ENCODE data around the gene KDM4C.
A peak's percentile ranks its signal among the peaks of the same experiment; 100 is the strongest.
"Not testable (repeated sequence)": the region's sequence is repeated elsewhere in the genome, so short reads cannot be mapped to it uniquely, and the experiment has no call there.

The KDM4C gene

DNA sequence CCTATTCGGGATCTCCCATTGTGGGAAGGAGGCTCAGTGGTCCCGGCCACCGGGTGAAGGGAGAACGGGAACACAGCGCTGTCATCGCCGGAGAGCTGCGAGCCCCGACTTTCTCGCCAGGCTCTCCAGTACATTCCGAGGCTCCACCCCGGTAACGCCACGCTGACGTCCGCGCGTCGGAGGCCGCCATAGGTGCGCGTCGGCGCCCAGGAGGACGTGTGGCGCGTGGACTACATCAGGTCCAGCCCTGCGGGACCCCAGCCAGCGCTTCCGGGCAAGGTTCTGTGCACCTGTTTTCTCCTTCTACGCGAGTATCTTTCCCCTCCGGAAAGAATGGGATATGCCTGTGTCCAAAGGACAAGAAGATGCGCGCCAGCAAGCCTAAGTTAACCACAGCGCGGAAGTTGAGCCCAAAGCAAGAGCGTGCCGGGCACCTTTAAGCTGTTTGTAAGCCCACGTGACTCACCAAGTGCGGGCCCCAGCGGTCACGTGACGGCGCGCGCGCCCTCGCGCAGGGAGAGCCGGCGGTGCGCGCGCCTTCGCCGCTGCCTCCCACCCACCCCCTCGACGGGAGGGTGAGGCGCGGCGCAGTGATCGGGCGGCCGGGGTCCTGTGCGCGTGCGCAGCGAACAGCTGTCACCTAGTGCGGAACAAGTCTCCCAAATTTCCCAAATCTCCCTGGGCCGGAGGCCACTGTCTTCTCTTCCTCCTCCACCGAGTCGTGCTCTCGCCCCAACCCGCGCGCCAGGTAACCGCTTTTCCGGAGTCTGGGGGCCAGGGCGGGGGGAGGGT is at the start of gene KDM4C:
KDM4C (plus strand) TSS at position 518 of the 792 bp plus-strand sequence. CDS start 35,016 bp downstream, outside the sequence.
- peak; percentile 83 to 94 (median 87) for DNase-seq (ENCODE audit: low read depth in 3 of 3)

GRCh38 chr9:6708732-6709131 is 49.0 kb upstream of the KDM4C start:
- no peak for DNase-seq (ENCODE audit: low read depth in 3 of 3)

GRCh38 chr9:6711403-6711802 is 46.4 kb upstream of the KDM4C start:
- no peak for DNase-seq (ENCODE audit: low read depth in 3 of 3)

GRCh38 chr9:6712041-6712440 is 45.7 kb upstream of the KDM4C start:
- no peak for DNase-seq (ENCODE audit: low read depth in 3 of 3)

- DNase-seq (ENCODE audit: low read depth in 3 of 3) = no peak
These were observed 43.6 kb upstream of the KDM4C start for GRCh38 chr9:6714176-6714575.

DNA sequence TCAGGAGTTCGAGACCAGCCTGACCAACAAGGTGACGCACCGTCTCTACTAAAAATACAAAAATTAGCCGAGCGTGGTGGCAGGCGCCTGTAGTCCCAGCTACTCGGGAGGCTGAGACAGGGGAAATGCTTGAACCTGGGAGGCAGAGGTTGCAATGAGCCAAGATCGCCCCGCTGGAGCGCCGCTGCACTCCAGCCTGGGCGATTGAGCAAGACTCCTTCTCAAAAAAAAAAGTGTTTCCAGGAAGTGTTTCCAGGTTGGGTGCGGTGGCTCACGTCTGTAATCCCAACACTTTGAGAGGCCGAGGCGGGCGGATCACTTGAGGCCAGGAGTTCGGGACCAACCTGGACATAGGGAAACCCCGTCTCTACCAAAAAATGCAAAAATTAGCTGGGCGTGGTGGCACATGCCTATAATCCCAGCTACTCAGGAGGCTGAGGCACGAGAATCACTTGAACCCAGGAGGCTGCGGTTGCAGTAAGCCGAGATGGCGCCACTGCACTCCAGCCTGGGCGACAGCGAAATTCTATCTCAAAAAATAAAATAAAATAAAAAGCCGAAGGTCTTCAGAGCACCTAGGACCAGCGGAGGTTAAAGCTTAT is 42.5 kb upstream of the KDM4C start:
- DNase-seq (ENCODE audit: low read depth in 3 of 3) = not testable (repeated sequence)

DNA sequence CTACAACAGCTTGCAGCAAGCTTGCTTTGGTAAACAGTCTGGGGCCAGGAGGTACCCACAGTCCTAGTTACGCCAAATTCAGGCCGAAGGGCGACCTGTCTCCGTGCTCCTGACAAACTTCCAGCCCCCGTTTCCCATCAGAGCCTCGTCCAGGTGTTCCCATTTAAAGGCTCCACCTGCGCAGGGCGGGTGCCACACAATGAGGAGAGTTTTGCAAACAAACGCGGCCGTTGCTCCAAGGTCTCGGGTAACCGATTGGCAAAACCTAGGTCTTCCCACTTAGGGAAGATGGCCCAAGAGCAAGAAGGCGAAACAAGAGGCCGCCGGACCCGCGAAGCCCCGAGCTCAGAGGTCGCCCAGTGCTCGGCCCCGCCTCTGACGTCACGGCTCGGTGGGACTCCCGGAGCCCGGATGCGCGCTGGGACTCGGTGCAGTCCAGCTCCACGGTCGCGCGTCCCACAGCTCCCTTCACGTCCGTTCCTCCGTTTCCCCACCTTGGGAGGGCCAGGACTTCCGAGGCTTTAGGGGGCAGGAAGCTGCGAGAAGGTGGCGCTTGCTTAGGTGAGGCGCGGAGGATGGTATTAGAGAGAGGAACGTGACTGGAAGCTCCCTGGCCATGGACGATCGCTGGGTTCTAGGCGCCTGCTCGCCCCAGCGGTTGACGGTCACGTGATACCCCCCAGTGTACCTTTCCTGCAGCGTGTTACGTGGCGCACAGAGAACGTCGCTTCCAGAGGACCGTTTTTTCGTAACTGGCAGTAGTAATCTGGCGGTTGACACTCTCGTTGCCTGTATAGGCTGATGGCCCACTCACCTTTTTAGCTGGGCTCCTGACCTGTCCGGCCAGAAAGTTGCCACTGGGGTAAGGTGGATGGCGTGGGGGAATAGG is 41.8 kb upstream of the KDM4C start:
- DNase-seq (ENCODE audit: low read depth in 3 of 3) = peak; percentile 51 to 66 (median 61)

GRCh38 chr9:6716766-6717165 is 41.0 kb upstream of the KDM4C start:
- no peak for DNase-seq (ENCODE audit: low read depth in 3 of 3)

DNA sequence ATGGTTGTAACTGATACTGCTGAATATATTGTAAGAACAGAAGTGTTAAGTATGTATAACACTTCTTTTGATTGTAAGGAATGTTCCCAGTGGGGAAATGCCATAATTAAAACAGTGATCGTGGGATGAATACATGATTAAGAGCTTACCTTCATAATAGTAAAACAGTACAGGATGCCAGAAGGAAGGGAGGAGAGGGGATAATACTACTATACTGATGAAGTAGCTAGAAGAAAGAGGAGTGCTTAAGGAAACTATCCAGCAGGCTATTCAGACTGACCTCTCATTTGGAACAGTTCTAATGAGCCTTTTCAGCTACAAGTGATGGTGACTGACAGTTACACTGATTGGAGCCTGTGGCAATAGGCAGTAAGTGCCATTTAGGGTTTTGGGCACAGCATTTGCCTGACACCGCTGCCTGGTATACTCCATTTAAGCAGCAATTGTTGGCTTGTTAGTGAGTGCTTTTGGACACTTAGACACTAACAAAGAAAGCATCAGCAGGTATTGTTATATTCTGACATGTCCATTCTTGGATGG is 33.8 kb upstream of the KDM4C start:
- DNase-seq (ENCODE audit: low read depth in 3 of 3) = no peak

- DNase-seq (ENCODE audit: low read depth in 3 of 3) = no peak
These were observed 24.5 kb upstream of the KDM4C start for GRCh38 chr9:6733257-6733656.

DNA sequence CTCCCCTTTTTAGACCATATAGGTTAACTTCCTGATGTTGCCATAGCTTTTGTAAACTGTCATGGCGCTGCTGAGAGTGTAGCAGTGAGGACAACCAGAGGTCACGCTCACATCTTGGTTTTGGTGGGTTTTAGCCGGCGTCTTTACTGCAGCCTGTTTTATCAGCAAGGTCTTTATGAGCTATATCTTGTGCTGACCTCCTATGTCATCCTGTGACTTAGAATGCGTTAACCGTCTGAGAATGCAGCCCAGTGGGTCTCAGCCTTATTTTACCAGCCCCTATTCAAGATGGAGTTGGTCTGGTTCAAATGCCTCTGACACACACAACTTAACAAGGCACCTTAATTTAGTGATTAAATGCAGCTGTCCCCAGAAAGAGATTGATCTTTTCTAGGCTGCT is 23.9 kb upstream of the KDM4C start:
- DNase-seq (ENCODE audit: low read depth in 3 of 3) = no peak

DNA sequence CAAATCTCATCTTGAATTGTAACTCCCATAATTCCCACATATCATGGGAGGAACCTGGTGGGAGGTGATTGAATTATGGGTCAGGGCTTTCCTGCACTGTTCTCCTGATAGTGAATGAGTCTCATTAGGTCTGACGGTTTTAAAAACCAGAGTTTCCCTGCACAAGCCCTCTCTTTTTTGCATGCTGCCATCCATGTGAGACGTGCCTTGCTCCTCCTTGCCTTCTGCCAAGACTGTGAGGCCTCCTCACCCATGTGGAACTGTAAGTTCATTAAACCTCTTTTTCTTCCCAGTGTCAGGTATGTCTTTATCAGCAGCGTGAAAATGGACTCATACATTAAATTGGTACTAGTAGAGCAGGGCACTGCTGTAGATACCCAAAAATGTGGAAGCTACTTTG is 22.4 kb upstream of the KDM4C start:
- no peak for DNase-seq (ENCODE audit: low read depth in 3 of 3)

- DNase-seq (ENCODE audit: low read depth in 3 of 3) = no peak
These were observed 18.6 kb upstream of the KDM4C start for GRCh38 chr9:6739218-6739617.

GRCh38 chr9:6748861-6749260 is 8.9 kb upstream of the KDM4C start:
- DNase-seq (ENCODE audit: low read depth in 3 of 3) = not testable (repeated sequence)

DNA sequence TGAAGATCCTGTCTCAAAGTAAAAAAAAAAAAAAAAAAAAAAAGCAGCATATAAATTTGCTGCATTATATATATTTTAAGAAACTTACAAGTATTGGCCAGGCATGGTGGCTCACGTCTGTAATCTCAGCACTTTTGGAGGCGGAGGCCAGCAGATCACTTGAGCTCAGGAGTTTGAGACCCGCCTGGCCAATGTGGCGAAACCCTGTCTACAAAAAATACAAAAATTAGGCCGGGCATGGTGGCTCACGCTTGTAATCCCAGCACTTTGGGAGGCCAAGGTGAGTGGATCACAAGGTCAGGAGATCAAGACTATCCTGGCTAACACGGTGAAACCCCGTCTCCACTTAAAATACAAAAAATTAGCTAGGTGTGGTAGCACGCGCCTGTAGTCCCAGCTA is 2.9 kb upstream of the KDM4C start:
- not testable (repeated sequence) for DNase-seq (ENCODE audit: low read depth in 3 of 3)

DNA sequence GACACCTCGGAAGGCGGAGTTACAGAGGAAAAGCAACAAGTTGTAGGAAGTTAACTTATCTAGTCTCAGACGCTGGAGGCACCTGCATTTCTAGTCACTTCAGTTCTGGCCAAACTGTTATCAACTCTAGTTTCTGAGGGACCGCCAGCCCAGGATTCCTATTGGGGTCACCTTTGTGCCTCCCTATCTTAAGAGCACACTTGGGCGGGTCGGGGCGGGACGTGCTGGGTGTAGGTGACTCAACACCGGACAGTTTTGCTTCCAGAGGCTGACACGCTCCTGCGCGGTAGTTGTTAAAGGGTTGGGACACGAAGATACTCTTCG is 679 bp upstream of the KDM4C start:
- DNase-seq (ENCODE audit: low read depth in 3 of 3) = peak; percentile 50 to 65 (median 53)

GRCh38 chr9:6758248-6758497 is 400 bp downstream of the KDM4C start:
- no peak for DNase-seq (ENCODE audit: low read depth in 3 of 3)

- DNase-seq (ENCODE audit: low read depth in 3 of 3) = peak in 2 of 3 donors; percentile 25 to 41
These were observed 868 bp downstream of the KDM4C start for GRCh38 chr9:6758498-6759184.

DNA sequence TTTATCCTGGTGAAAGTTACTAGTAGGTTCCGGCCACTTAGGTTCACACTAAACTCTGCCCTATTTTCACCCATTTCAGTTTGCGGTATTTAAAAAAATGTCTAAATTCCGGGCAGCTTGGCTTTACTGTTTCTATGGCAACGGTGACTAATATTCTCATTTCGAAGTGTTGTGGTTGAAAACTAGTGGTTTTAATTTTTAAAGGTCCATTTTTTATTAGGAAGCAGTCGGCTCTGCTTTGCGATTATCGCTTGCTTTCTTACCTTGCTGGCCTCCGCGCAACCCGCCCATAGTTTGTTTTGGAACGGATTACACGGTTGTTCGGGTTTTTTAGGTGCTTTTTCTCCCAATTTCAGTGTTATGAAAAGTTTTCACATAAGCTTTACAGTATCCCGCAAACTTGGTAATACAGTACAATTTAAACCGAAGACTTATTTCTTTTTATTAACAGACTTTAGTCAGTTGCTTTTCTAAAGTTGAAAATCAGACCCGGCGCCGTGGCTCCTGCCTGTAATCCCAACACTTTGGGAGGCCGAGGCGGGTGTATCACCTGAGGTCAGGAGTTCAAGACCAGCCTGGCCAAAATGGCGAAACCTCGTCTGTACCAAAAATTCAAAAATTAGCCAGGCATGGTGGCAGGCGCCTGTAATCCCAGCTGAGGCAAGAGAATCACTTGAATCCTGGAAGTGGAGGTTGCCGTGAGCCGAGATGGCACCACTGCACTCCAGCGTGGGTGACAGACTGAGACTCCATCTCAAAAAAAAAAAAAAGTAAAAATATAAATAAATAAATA is 1.6 kb downstream of the KDM4C start:
- DNase-seq (ENCODE audit: low read depth in 3 of 3) = no peak

- DNase-seq (ENCODE audit: low read depth in 3 of 3) = no peak
These were observed 3.5 kb downstream of the KDM4C start for GRCh38 chr9:6761306-6761705.

- DNase-seq (ENCODE audit: low read depth in 3 of 3) = no peak
These were observed 5.5 kb downstream of the KDM4C start for GRCh38 chr9:6763244-6763643.

Data from stimulated activated CD4-positive, alpha-beta T cell treated with anti-CD3 and anti-CD28 coated beads, TNF-alpha, amount 100 ng/mL, for 48 hours (primary cell).